ENCODE measurements around the gene GRIN2C.

Gene GRIN2C

DNA sequence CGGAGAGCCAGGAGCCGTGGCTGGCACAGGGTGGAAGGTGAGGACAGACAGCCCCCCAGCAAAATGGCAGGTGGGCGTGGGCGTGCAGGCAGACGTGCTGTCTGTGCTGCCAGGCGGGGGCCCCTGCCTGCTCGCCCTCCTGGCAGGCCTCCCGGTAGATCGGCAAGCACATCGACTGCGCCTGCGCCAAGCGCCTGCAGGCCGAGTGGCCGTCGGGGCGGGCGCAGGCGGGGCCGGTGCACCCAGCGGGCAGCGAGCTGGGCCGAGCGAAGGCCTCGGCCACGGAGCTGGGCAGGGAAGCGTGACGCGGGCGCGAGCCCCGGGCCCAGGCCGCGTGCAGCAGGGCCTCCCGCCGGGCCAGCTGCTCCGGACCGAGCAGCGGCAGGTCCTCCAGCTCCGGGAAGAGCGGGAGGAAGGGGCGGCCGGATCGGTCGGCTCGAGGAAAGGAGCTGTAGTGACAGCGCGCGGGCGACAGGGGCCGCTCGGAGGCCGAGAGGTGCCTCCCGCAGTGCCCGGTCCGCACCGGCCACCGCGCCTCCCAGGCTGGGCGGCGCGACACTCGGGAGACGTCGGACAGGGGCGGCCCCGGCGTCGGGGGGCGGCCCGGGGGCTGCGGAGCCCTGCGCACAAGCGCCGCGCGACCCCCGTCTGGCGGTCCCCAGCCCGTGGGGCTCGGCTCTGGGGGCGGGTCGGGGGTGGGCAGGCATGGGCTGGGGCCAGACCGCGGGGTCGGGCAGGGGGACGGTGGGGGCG is 16.9 kb downstream of the GRIN2C start:
- peak; percentile 85 for DNase-seq

DNA sequence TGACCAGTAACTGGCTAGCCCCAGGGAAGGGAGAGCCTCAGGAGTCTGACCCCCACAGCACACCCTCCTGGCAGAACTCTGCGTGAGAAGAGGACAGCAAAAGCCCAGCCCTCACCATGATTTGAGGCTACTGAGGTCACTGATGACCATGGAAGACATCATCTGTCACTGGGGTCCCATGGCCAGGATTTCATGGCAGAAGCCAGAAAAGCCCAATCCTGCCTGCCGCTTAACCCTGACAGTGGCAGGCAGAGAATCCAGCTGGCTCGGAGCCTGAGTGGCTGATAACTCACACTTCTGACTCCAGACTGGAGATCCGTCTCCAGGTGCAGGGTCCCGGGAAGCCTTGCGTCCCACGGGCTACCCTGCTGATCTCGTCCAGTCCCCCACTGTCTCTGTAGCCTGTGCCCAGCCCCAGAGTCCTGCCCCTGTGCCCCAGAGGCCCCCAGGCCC is 17.5 kb downstream of the GRIN2C start:
- no peak for DNase-seq

DNA sequence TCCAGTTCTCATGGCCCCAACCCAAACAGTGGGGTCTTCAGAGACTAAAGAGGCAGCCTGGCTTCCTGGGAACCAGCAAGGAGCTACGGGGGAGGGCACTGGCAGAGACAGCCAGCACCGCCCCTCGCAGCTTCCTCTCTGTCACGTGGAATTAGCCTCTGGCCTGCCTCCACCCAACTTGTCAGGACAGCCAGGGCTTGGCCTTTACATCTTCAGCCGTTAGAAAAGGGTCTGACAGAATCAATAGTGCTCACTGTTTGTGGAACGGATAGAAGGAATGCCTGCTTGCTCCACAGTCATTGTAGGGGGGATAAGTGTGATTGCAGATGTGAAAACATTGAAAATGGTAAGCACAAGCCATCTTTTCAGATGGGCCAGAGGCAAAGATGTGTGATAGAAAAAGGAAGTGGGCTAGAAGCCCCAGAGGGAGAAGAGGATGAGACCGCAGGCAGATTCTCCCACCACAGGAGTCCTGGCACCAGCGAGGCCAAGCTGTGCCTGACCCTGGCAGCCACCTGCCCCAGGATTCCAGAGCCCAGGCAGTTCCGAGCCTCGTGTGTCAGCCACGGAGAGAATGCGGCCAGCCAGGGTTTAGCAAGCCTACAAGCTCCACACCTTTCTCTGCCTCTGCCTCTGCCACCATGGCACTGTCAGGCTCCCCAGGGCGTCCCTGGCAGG is 18.6 kb downstream of the GRIN2C start:
- peak; percentile 84 for DNase-seq

DNA sequence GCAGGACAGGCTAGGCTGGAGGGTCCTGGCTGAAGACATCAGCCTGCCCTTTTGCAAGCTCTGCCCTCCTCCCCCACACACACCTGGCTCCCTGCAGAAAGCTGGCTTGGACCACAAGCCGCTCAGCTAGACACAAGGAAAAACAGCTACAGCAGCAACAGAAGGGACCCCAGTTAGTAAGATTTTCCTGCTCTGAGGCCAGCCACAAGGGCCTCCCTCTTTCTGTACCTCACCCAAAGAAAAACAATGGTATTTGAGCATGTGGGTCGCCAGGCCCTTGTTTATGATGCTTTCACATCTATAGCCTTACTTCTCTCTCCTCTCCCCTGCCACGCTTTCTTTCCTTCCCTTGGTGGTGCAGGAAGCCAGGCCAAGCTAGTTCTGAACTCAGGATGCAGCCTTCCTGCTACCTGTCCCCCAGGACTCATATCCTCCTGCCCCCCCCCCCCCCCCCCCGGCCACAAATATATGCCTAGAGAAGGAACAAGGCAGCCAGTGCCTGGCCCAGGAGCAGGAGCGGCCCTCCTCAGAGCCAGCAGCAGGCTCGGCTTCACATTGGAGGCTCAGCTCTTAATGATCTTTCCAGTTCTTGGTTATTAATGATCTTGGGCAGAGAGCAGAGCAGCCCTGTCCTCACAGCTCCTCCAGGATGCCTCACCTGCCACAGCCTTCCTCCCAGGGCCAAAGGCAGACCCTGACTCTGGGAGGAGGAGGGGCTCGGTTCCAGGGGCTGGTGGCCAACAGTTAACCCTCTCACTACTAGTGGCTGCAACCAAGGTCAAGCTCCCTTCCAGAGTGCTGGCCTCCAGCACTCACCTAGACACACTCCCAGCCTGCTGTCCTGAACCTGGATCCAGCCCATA is 19.5 kb downstream of the GRIN2C start:
- no peak for DNase-seq

DNA sequence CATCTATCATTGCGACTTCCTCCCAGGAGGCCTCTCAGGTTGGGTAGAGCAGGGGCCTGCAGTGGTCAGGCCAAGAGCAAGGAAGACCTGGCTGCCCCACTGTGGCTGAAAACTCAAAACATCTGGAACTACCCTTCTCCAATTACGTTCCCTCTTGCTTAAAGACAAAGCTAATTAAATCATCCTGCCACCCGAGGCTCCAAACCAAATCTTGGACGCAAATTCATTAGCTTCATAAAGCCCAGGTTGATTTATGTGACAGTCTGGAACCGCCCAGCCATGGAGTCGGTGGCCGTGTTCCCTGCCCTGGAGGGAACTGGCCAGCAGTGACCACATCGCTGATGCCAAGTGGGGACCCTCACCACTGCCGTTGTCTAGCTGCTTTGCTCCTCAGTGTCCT is 21.4 kb downstream of the GRIN2C start:
- DNase-seq: no peak

DNA sequence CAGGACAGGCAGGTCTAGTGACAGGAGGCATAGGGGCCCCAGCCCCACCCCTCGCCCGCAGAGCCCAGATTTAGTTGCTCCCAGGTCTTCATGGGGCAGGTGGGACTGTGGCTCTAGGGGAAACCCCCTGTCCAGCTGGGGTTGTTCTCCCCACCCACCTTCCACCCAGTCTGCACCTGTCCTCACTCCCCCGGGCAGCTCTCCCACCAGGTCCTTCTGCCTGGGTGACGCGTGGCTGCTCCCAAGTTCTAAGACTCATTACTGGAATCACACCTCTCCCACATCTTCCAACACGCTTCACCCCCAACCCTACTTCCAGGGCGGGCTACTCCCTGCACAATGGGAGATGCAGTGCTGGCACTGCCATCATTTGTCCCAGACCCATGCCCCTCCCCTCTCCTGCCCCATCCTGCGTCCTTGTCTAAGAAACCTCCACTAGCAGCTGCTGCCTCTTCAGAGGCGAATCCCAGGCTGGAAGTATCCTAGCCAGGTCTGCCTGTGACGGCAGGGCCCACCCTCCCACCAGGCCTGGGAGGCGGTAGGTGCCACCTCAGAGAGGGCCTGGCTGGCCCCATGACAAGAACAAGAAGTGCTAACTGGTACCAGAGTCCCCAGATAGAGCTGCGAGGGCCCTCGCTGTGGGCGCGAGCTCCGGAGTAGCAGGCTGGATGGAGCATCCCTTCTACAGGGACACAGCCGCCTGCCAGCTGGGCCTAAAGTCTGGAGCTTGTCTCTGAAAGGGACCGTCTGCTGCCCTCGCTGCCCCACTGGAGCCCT is 22.8 kb downstream of the GRIN2C start:
- DNase-seq: no peak

DNA sequence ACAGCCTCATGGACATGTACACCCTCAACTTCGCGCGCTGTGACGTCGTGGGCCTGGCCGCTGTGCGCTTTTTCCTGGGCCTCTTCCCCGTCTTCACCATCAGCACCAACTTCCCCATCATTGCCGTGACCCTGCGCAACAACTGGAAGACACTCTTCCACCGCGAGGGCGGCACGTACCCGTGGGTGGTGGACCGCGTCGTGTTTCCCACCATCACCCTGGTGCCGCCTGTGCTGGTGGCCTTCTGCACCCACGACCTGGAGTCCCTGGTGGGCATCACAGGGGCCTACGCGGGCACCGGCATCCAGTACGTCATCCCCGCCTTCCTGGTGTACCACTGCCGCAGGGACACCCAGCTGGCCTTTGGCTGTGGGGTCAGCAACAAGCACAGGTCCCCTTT is 23.5 kb downstream of the GRIN2C start:
- DNase-seq: no peak

DNA sequence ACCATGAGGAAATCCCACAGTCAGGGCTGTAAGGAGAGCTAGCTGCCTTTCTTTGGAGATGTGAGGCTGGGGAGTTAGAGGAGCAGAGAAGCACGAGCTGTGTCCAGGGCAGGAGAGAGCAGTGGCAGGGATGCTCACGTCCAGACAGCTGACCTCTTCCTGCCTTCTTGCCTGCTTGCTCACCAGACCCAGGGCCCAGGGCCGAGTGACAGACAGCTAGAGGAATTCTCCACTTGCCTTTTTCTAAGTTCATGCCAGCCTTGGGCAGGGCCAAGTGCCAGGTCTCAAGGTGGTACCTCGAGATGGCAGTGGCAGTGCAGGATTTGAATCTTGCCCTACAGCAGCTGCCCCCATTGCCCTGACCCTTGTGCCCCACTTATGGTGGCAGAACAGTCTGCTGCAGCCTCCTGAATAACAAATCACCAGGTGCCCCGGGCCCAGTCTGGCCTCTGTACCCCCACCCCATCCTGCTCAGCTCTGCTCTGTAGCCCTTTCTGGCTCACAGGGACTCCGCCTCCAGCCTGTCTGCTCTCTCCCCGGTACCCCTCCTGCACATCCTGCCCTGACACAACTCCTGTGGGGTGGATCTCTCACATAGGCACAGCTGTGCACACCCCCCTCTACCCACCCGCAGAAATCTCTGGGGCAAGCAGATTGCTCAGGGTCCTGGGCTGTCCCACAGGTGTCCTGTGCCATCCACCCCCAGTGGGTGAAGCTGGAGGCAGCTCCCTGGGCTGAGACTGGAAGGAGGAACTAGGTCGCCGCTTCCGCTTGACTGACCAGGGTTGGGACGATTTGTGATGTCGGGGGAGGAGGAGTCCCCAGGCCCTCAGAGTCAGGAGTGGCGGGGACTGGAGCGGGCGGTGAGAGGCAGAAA is 25.9 kb downstream of the GRIN2C start:
- peak; percentile 89 for DNase-seq

DNA sequence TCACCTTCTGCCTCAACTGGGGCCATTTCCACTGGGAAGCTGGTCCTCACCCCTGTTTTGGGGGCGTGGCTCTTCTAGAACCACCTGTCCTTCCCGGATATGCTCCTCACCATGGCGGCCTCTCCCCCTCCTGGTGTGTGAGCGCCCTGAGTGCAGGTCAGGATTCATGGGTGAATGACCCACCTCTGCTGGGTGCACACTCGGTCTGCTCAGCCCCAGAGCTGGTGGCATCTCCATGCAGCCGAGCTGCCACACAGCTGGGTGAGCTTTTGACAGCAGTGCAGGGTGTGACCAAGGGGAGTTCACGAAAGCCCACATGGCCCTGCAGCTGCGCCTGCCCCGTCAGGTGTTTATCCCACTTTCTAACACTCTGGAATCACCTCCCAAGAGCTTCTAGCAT is 27.3 kb downstream of the GRIN2C start:
- no peak for DNase-seq

DNA sequence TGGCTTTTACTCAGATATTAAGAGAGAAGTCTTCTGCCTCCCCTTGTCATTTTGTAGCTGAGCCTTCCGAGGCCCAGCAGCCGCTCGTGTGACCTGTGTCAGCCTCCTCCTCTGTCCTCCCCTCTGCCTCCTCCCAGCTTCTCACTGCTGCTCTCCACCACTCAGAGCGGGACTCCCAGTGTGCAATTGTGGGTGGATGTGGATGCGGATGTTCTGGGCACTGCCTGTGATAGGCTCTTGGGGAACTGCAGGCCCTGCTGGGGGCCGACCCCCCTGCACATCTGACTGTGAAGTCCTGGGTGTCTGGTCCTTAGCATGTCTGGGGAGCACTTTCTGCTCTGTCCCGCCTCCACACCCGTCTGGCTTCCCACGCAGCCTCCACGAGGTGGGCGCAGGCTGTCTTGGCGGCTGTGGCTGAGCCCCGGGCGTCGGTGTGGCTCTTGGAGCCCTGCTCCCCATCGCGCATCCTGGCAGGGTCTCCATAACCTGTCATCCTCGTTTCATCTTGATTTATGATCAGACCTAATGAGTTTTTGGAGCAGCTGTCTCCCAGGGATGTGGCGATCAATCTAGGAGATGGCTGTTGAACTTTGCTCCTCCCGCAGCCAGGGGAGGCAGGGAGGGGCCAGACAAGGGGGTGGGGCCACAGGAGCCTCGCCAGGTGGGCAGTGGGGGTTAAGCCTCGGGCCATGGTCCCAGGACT is 28.1 kb downstream of the GRIN2C start:
- DNase-seq: peak; percentile 59

DNA sequence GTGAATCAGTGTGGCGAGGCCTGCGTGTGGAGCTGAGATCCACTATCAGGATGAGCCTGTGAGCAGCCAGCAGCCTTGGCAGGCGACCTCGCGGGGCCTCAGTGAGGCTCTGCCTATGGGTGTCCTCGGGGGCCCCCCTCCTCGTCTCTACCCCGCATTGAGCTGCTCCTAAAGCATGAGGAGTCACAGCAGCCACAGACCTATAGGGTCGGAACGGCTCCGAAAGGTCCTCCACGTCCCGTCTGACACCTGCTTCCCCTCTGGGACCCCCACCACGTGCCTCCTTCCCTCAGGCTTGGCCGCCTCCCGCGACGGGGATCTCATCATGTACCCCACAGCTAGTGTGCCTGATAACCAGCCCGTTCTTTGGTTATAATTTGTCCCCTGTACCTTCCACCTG is 28.8 kb downstream of the GRIN2C start:
- no peak for DNase-seq

DNA sequence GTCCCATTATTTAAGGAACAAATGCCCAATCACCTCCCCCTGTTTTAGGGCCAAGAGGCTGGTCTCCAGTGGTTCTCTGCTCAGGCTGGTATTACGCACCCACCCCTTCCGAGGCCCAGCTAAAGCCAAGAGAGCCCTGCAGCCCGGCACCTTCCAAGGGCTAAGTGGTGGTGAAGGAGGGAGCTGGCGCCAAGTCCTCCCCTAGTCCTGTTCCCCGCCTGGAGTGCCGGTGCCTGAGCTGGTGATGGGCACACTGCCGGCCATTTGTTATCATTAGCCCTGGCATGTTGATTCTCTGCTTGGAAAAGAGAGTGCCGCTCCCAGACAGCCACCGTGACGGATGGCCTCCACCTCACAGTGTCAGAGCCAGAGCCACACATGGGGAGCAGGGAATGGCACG is 31.9 kb downstream of the GRIN2C start:
- DNase-seq: no peak

DNA sequence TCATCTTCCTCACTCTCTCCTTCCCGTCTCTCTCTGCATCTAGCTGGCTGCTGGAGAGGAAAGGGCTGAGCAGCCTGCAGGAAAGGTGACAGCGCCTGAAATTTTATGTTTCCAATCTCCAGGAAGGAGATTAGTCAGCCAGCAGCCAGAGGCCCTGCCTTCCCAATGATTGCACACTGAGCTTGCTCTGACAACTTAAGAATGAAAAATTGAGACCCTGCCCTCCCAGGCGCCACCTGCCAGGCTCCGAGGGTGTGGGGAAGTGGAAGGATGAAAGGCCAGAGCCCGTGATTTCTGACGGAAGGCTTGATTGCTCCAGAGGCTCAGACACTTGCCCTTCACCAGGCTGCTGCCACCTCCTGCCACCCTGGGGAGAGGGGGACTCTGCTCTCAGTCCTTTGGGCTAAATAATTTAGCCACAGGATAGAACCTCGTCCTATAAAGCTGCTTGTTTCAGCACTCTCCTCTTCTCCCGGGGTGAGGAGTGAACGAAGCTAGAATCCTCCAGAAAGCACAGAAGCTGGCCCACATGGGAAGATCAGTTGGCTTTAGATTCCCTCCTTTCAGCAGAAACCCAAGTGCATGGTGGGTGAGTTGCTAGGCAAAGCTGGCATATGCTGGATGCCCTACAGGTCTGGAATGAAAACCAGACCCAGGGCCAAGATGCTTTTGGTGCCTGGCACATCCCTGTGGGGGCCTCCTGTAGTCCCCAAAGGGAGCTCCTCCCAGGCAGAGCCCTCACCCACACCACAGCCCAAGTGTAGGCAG is 33.5 kb downstream of the GRIN2C start:
- DNase-seq: peak; percentile 54

DNA sequence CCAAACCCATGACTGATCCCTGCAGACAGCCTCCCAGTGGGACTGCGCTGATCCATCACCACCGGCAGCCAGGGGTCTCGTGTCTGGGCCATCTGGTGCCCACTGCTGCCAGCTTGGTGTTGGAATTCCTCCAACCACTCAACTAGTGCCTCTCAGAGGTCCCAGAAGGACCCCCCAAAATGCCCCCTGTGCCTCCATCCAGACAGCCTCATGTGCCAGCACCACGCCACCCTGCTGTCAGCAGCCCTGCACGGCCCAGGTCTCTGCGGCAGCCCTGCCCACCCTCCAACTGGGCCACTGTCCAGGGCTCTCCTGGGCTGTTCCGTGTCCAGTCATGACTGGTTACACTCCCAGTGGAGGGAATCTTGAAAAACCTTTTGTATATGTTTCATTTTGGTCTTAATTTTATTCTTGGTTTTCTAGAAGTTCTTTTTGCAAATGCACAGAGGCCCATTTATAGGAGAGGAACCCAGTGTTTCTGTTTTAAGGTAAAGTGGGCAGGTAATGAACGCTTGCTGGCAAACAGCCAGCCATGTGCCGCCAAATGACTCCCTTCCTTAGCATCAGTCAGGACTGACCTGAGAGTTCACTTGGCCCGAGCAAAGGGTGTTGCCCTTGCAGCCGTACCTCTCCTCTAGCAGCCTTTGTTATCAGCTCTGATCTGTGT is 34.6 kb downstream of the GRIN2C start:
- DNase-seq: peak; percentile 16

DNA sequence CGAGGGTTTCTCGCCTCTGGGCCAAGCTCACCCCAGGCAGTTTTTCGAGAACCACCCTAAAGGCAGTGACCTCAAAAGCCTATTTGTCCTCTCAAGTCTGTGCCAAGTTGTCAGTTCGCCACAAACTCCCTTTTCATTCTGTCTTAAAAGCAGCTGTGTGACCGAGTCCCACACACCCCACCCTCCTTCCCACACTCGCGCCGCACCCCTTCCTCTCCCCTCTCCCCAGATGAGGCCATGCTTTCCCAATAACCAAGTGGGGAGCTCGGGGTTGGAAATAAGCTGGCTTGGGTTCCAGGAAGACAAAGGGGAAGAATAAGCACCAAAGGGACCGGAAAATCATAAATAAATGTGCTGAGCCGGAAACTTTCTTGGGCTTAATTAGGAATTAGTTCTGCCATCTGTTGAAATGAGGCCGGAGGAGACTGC is 36.7 kb downstream of the GRIN2C start:
- DNase-seq: peak; percentile 87

DNA sequence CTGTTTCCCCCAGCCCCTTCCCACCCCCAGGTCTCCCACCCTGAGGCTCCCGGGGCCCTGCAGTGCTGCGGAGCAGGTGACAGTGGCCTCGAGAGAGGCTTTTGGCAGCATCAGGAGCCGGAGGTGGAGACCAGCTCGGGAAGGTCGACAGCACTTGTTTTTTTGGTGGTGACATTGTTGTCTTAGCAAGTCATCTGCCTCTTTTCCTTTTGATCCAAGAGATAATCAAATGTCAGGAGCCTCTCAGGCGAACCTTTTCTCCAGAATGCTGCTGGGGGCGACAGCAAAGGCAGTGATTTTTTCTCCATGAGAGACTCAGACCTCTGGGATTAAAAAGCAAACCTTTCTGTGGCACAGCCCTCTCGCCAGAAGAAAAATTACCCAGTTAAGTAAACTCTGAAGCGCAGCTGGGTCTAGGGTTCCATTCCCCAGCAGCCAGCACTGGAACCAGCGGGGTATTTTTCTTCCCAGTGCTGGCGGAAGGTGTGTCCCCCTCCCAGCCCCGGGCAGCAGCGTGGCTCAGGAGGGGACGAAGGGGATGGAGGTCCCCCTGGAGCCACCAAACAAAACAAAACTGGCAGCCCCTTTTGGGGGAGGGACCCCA is 37.2 kb downstream of the GRIN2C start:
- DNase-seq: peak; percentile 49

DNA sequence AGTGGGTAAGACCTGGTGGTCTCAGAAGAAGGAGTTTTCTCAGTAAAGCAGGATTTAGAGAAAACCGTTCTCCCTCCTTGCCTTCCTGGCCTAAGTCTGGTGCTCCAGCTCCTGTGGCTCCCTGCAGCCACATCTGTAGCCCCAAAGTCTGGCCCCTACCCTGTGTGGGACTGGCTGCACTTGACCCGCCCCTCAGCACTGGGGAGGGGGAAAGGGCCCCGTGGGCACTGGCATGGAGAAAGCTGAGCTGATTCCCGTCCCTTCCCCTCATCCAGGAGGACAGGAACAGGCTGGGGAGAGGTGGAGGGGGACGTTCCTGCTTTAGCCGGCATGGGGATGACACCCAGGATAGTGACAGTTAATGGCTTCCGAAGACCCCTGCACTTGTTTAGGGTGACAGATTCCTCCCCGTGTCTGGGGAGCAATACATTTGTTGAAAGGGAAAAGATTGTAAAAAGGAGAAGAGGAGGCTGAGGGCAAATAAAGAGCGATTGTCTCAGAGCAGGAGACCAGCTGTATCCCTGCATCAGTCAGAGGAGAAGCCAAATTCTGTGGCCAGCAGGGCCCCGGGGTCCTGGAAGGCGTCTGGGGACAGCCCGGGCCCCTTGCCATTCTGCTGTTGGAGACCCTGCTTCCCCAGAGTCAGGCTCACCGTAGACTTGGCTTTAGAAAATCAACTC is 37.9 kb downstream of the GRIN2C start:
- DNase-seq: peak; percentile 12

DNA sequence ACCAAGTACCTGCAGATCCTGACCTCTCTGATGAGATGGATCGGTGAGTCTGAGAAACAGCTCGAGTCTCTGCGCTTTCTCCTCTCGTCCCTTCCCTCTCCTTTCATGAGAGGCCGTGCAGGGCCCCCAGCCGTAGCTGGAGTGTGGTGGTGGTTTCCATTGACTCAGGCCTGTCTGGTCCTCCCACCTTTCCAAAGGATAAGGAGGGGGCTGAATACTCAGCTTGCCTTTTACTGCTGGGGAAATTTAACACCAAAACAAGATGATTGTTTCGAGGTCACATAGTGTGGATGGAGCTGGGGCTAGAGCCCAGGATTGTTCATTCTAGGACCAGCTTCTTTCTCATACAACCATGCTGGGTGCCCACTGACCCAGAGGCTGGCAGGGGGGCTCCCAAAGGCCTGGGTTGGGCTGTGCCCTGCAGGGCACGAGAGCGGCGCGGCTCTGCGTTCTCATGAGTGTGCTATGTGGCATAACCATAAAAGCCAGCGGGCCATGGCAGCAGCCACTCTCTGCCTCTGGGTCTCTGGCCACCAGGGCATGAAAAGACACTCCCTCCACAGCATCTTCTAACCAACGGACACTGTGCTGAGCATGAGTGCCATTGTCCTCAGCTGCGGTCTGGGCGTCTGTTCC is 39.8 kb downstream of the GRIN2C start:
- DNase-seq: no peak
